Adrenal gland (tissue), 12 donors: Measurements from ENCODE around the gene CLEC3A. TPM values are rescaled to one million over a fixed set of nuclear protein-coding genes. Genes with fewer than 3 reads are reported as not detected.

Experiments
- DNase-seq, 7 donors: peaks; one replicate each; pipeline ENCODE4 v3.0.0-alpha.2; 2019 to 2020
- H3K27ac ChIP-seq, 5 donors: fragments of 200-600 bp; sonication (generic) in 4 of 5; 1 replicate in 3 of 5; 2 replicates in 2 of 5; pipeline versions ENCODE4 v1.5.1 to v1.8.0; 2016 to 2020; ENCODE audit warnings: mild to moderate bottlenecking in 1 of 5
- H3K27me3 ChIP-seq: fragments of 200-600 bp; 2 replicates; pipeline ENCODE4 v1.8.0; 2021
- H3K36me3 ChIP-seq, 2 donors: fragments of 200-600 bp; replicated peaks in 1 of 2; 1 replicate in 1 of 2; 2 replicates in 1 of 2; pipeline versions ENCODE4 v1.5.1 to v1.8.0; 2018 to 2022
- H3K4me1 ChIP-seq, 2 donors: fragments of 200-600 bp; replicated peaks in 1 of 2; 1 replicate in 1 of 2; 2 replicates in 1 of 2; pipeline versions ENCODE4 v1.5.1 to v1.8.0; 2018 to 2021
- H3K4me3 ChIP-seq, 4 donors: fragments of 200-600 bp; sonication (generic) in 3 of 4; one replicate each; pipeline ENCODE4 v1.5.1; 2016 to 2018
- H3K9me3 ChIP-seq, 3 donors: fragments of 200-600 bp; sonication (generic) in 1 of 3; replicated peaks in 1 of 3; 1 replicate in 2 of 3; 2 replicates in 1 of 3; pipeline versions ENCODE4 v1.5.1 to v1.8.0; 2016 to 2021
- CTCF ChIP-seq, 6 experiments: fragments of 450-650 bp in 4 of 6; fragments of 200-600 bp in 2 of 6; sonication (generic) in 1 of 6; IDR thresholded peaks; 1 replicate in 5 of 6; 2 replicates in 1 of 6; pipeline versions ENCODE4 v1.5.1 to v1.8.0; 2016 to 2021; ENCODE audit warnings: antibody characterized with exemption in 6 of 6, mild to moderate bottlenecking in 2 of 6, moderate library complexity in 1 of 6
- POLR2A ChIP-seq, 2 donors: fragments of 450-650 bp; IDR thresholded peaks; one replicate each; pipeline ENCODE4 v1.6.1; 2017; ENCODE audit warnings: antibody characterized with exemption in 2 of 2, mild to moderate bottlenecking in 2 of 2, moderate library complexity in 1 of 2
- WGBS, 4 donors: extraction: QIAGEN DNeasy Blood & Tissue Kit in 2 of 4; methylation state at CpG; one replicate each; pipeline versions ENCODE4 v1.1.5 to v1.1.7; 2013 to 2017; 5-methylcytosine and 5-hydroxymethylcytosine counted together
- intact Hi-C, 2 donors: fragments of 100-400 bp; cut with DNase I; formaldehyde crosslinking; loops; one replicate each; pipeline versions ENCODE4 v1.14.1 to v1.15.0; 2022 to 2023
- polyA plus RNA-seq, 3 donors: library from polyadenylated mRNA; stranded (reverse); fragments of 200-250 nt in 2 of 3; fragments of 350-450 nt in 1 of 3; fragmentation: Illumina TruSeq in 1 of 3; extraction: RNeasy Lipid Tissue Mini Kit (QIAGEN cat#74804) in 1 of 3; gene quantifications; one replicate each; pipeline ENCODE4 v1.2.3, GENCODE V29; 2013 to 2014
- total RNA-seq, 9 donors: library from RNA; depleted of rRNA in 4 of 9; stranded (reverse); fragments of >200 nt in 4 of 9; fragments of 120-200 nt in 1 of 9; fragmentation: NEBNext Ultra II Directional in 1 of 9; extraction: Animal tissue kit (Norgen Biotek cat#: 25700) in 1 of 9; gene quantifications; one replicate each; pipeline versions ENCODE4 v1.1.0 to v1.2.4, GENCODE V29; 2013 to 2023
- donor health status: healthy with polysubstance abuse.
- donor health status: Bipolar disorder and iron deficiency.
- donor health status: DM: yes; HTN: yes; CAD: no.
- donor health status: DM: no; HTN: no; CAD: no.
- donor health status: DM: no; HTN: no; CAD: no.
- donor health status: DM: yes; HTN: yes; CAD: no.

CLEC3A gene
- total and polyA plus RNA-seq, 12 donors, result not detected

GRCh38 chr16:77998350-77999023 lies 23.9 kb upstream of the CLEC3A start:
- intact Hi-C loops, result no loop called here

GRCh38 chr16:78001451-78002025 lies 20.8 kb upstream of the CLEC3A start:
- Histone ChIP-seq H3K9me3 (no peaks in the 10 kb centered on the region), H3K4me3 (no peak overlapping the region), H3K36me3 (no peaks in the 10 kb centered on the region), H3K27me3 (no peaks in the 10 kb centered on the region), H3K4me1 (no peaks in the 10 kb centered on the region), H3K27ac (no peak overlapping the region)
- intact Hi-C loops, result no loop called here
- TF ChIP-seq CTCF (IDR thresholded peaks at IDR 0.05) (no peak), POLR2A (IDR thresholded peaks at IDR 0.05) (no peak)
- DNase-seq, result no peak
- WGBS, 4 donors, result 30 to 64% (median 47%) methylated on average over 4 of the region's 4 CpGs

More at GRCh38 chr16:77998350-77999023, 23.9 kb upstream of the CLEC3A start:
- WGBS, 4 donors, result 62 to 73% (median 67%) methylated on average over 9 to 10 of the region's 10 CpGs
- Histone ChIP-seq H3K4me3 (no peak overlapping the region), H3K27me3 (no peaks in the 10 kb centered on the region), H3K36me3 (no peaks in the 10 kb centered on the region), H3K9me3 (no peaks in the 10 kb centered on the region), H3K27ac (no peak overlapping the region), H3K4me1 (no peaks in the 10 kb centered on the region)
- no peak for TF ChIP-seq CTCF (IDR thresholded peaks at IDR 0.05)
- no peak for TF ChIP-seq POLR2A (IDR thresholded peaks at IDR 0.05)
- no peak for DNase-seq

GRCh38 chr16:78002915-78003538 lies 19.3 kb upstream of the CLEC3A start:
- Histone ChIP-seq H3K4me3 (no peak overlapping the region), H3K27me3 (no peaks in the 10 kb centered on the region), H3K27ac (no peak overlapping the region), H3K9me3 (no peaks in the 10 kb centered on the region), H3K36me3 (no peaks in the 10 kb centered on the region), H3K4me1 (no peaks in the 10 kb centered on the region)
- TF ChIP-seq CTCF (IDR thresholded peaks at IDR 0.05) (peak; percentile 80 to 94 (median 88)), POLR2A (IDR thresholded peaks at IDR 0.05) (no peak)
- peak; percentile 85 to 95 (median 88) for DNase-seq
- intact Hi-C loops, result no loop called here
- WGBS, 4 donors, result 13 to 19% (median 17%) methylated on average over 10 to 11 of the region's 11 CpGs

- Histone ChIP-seq H3K4me1 (no peaks in the 10 kb centered on the region), H3K27me3 (no peaks in the 10 kb centered on the region), H3K4me3 (no peak overlapping the region), H3K27ac (no peak overlapping the region), H3K9me3 (no peaks in the 10 kb centered on the region), H3K36me3 (no peaks in the 10 kb centered on the region)
- TF ChIP-seq CTCF (IDR thresholded peaks at IDR 0.05), result no peak
- no peak for TF ChIP-seq POLR2A (IDR thresholded peaks at IDR 0.05)
- no peak for DNase-seq
- intact Hi-C loops, result no loop called here
- WGBS, 4 donors, result 66 to 82% (median 74%) methylated on average over 4 of the region's 4 CpGs
Measured at GRCh38 chr16:78004517-78004916, 17.8 kb upstream of the CLEC3A start.
